GM19043 (cell line): ENCODE measurements around the gene ZNF692.
"Not testable (repeated sequence)": the region's sequence is repeated elsewhere in the genome, so short reads cannot be mapped to it uniquely, and the experiment has no call there.

Source experiments
- ATAC-seq: cut with Tn5 transposase; IDR thresholded peaks from one replicate; pipeline ENCODE4 v1.9.1; 2021; ENCODE audit warnings: low read depth; ENCODE audit not compliant: unreplicated experiment

Gene ZNF692

GRCh38 chr1:248858891-248859889, at the start of gene ZNF692:
Gene ZNF692 (minus strand): TSS chr1:248859085. CDS start chr1:248858309, 776 bp downstream.
- peak; percentile 73 for ATAC-seq

DNA sequence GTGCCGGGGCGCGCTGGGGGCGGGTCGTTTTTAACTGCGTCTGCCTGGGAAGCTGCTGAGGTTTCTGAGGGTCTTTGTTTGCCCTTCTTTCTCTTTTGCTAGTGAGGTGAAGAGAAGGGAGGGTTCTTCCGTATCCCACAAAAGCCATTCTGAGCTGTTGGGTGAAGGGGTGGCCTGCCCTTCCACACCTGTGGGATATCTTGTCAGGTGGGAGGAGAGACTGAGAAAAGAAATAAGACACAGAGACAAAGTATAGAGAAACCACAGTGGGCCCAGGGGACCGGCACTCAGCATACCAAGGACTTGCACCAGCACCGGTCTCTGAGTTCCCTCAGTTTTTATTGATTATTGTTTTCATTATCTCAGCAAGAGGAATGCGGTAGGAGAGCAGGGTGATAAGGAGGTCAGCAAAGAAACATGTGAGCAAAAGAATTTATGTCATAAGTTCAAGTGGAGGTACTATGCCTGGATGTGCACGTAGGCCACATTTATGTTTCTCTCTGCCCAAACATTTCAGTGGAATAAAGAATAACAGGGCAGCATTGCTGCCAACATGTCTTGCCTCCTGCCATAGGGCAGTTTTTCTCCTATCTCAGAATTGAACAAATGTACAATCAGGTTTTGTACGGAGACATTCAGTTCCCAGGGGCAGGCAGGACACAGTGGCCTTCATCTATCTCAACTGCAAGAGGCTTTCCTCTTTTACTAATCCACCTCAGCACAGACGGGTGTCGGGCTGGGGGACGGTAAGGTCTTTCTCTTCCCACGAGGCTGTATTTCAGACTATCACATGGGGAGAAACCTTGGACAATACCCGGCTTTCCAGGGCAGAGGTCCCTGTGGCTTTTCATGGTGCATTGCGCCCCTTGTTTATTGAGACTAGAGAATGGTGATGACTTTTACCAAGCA, 48.1 kb upstream of the ZNF692 start:
- peak; percentile 6 for ATAC-seq

- peak; percentile 89 for ATAC-seq
Observed at GRCh38 chr1:248906009-248906752, 47.3 kb upstream of the ZNF692 start, which contains the start of gene PGBD2. Gene PGBD2 (plus strand): TSS chr1:248906235. CDS start chr1:248913863, 7,628 bp downstream.

GRCh38 chr1:248905662-248906008, 46.8 kb upstream of the ZNF692 start:
- no peak for ATAC-seq

- ATAC-seq, result no peak
Observed at GRCh38 chr1:248904437-248905216, 45.7 kb upstream of the ZNF692 start.

DNA sequence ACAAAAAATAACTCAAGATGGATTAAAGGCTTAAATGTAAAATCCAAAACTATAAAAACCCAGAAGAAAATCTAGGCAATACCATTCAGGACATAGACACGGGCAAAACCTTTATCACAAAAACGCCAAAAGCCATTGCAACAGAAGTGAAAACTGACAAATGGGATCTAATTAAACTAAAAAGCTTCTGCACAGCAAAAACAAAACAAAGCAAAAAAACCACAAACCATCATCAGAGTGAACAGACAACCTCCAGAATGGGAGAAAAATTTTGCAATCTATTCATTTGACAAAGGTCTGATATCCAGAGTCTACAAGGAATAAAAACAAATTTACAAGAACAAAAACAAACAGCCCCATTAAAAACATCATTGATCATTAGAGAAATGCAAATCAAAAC, 42.7 kb upstream of the ZNF692 start:
- no peak for ATAC-seq

GRCh38 chr1:248900637-248901036, 41.8 kb upstream of the ZNF692 start:
- ATAC-seq, result no peak

DNA sequence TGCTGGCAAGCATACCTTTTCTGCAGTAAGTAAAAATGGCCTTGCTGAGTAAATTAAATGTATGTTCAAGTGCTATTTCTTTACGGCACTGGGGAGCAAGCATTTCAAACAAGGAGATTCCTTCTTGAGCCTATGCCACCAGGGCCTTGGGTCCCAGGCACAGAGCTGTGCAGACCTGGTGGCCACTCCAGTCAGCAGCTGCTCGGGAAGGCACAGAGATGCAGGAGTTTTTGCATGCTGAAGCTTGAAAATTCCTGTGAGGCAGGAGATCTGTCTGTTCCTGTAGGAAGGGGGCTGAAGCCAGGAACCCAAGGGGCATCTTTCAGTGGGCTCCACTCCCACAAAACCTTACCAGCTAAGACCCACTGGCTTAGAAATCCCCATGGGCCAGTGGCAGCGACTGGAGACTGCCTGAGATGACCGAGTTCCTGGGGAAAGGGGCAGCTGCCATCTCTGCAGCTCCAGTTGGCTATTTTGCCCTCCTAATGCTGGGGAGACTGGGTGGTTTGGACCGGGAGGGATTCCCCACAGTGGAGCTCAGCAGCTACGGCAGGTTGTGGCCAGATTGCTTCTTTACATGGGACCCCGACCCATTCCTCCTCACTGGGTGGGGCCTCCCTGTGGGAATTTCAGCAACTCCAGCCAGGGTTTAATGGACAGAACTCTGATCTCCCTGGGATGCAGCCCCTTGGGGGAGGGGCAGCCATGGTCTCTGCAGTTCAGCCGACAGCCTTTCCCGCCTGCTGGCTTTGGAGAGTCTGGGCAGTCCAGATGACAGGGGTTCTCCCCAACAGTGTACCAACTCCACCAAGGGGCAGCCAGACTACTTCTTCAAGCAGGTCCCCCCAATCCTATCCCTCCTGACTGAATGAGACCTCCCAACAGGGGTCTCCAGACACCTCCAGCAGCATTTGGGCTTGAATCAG, 38.8 kb upstream of the ZNF692 start:
- ATAC-seq, result no peak

DNA sequence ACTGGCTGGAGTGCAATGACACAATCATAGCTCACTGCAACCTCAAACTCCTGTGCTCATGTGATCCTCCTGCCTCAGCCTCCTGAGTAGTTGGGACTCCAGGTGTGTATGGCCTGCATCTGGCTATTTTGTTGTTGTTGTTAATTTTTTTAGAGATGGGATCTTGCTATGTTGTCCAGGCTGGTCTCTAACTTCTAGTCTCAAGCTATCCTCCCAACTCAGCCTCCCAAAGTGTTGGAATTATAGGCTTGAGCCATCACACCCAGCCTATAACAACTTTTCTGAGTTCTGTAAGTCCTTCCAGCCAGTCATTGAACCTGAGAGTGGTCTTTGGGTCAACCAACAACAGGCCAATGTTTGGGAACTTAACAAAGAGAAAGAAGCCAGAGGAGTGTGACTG, 36.0 kb upstream of the ZNF692 start:
- no peak for ATAC-seq

DNA sequence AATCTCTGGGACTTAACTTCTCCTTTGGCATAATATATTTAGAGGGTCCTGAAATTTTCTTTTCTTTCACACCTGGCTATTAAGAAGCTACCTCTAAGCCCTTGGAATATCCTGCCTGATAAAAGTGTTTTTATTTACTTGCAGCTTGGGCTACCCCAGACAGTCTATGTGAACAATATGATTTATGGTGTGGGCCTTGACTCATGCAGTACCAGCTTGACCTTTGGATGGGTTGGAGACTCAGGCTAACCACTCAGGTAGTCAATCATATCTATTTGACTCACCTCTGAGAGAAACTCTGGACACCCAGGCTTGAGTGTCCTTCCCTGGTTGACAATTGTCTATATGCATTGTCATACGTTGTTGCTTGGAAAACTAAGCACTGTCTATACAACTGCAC, 33.7 kb upstream of the ZNF692 start:
- no peak for ATAC-seq

GRCh38 chr1:248891758-248892157, 32.9 kb upstream of the ZNF692 start:
- ATAC-seq, result no peak

- no peak for ATAC-seq
Observed at GRCh38 chr1:248890549-248891498, 31.9 kb upstream of the ZNF692 start.

DNA sequence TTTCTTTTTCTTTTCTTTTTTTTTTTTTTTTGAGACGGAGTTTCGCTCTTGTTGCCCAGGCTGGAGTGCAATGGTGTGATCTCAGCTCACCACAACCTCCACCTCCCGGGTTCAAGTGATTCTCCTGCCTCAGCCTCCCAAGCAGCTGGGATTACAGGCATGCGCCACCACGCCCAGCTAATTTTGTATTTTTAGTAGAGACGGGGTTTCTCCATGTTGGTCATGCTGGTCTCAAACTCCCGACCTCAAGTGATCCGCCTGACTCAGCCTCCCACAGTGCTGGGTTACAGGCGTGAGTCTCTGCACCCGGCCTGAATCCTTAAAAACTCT, 31.0 kb upstream of the ZNF692 start:
- not testable (repeated sequence) for ATAC-seq

- no peak for ATAC-seq
Observed at GRCh38 chr1:248886237-248886895, 27.5 kb upstream of the ZNF692 start.

- ATAC-seq, result no peak
Observed at GRCh38 chr1:248885646-248886045, 26.8 kb upstream of the ZNF692 start.

GRCh38 chr1:248884632-248885295, 25.9 kb upstream of the ZNF692 start:
- no peak for ATAC-seq

DNA sequence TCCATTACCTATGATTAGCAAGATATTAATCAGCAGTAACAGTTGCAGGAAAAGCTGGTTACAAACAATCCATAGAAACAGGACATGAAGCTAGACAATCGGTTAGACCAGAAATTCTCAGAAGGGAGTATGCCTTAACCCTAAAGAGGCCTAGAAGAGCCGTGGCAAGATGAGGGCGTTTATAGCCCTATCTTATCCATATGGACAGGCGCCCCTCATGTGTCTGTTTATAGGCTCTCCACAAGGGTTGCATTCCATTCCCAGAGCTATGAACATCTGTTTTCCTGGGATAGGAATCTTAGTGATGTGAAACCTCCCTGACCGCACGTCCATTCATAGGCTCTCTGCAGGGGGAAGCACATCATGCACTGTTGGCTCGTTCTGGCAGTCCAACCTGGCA, 23.5 kb upstream of the ZNF692 start:
- not testable (repeated sequence) for ATAC-seq
